Panc1 (cell line): ENCODE data around the gene SRXN1.

Experiments used
- CTCF ChIP-seq: fragments of 450-650 bp; IDR thresholded peaks from 2 replicates; pipeline ENCODE4 v1.5.1; 2017; ENCODE audit warnings: mild to moderate bottlenecking
- POLR2AphosphoS5 ChIP-seq: IDR thresholded peaks from 2 replicates; pipeline ENCODE4 v1.6.1; 2012; ENCODE audit warnings: mild to moderate bottlenecking, low read depth, low read length, moderate library complexity
- REST ChIP-seq, 2 experiments: IDR thresholded peaks; 2 replicates each; pipeline ENCODE4 v1.6.1; 2011 to 2012; ENCODE audit warnings: low read depth in 2 of 2, control low read depth in 1 of 2, low read length in 1 of 2, mild to moderate bottlenecking in 1 of 2, moderate library complexity in 1 of 2; ENCODE audit not compliant: insufficient read depth in 1 of 2
- TCF7L2 ChIP-seq: IDR thresholded peaks from 2 replicates; pipeline ENCODE4 v1.6.1; 2011; ENCODE audit warnings: mild to moderate bottlenecking, low read depth, low read length, inconsistent platforms

GRCh38 chr20:605237-605636, 47.8 kb downstream of the SRXN1 start:
- TF ChIP-seq REST (IDR thresholded peaks at IDR 0.05; ENCODE audit: insufficient read depth in 1 of 2, low read depth in 2 of 2, low read length in 1 of 2), result no peak
- TF ChIP-seq CTCF, result no peak
- no peak for TF ChIP-seq POLR2AphosphoS5
- no peak for TF ChIP-seq TCF7L2
